HG03575 (cell line): ENCODE results near the gene CPN1.

Experiments used
- ATAC-seq: cut with Tn5 transposase; IDR thresholded peaks from one replicate; pipeline ENCODE4 v1.9.1; 2021; ENCODE audit not compliant: unreplicated experiment, insufficient number of reproducible peaks, low FRiP score; ENCODE audit errors: extremely low read depth

The CPN1 gene

GRCh38 chr10:100006243-100006886, 75.3 kb downstream of the CPN1 start:
- ATAC-seq, result no peak

GRCh38 chr10:100004805-100005510, 76.7 kb downstream of the CPN1 start:
- ATAC-seq, result no peak

GRCh38 chr10:100000109-100000644, 81.5 kb downstream of the CPN1 start:
- ATAC-seq, result no peak

- no peak for ATAC-seq
Measured at GRCh38 chr10:99999319-100000108, 82.2 kb downstream of the CPN1 start.

GRCh38 chr10:99998889-99999288, 82.8 kb downstream of the CPN1 start:
- ATAC-seq, result no peak

GRCh38 chr10:99996671-99997648, 84.7 kb downstream of the CPN1 start:
- ATAC-seq, result no peak

GRCh38 chr10:99995713-99996112, 86.0 kb downstream of the CPN1 start:
- ATAC-seq, result no peak

GRCh38 chr10:99995269-99995668, 86.4 kb downstream of the CPN1 start:
- no peak for ATAC-seq

- ATAC-seq, result no peak
Measured at GRCh38 chr10:99994801-99995200, 86.9 kb downstream of the CPN1 start.

- no peak for ATAC-seq
Measured at GRCh38 chr10:99993701-99994689, 87.7 kb downstream of the CPN1 start.
